ENCODE data around the gene NOS1. TPM values are rescaled to one million over a fixed set of nuclear protein-coding genes. Genes with fewer than 3 reads are reported as not detected.

Gene NOS1
- total RNA-seq, 4 donors from 2014 or later = 0.13 to 2.8 (median 0.73) TPM; not detected in 1

DNA sequence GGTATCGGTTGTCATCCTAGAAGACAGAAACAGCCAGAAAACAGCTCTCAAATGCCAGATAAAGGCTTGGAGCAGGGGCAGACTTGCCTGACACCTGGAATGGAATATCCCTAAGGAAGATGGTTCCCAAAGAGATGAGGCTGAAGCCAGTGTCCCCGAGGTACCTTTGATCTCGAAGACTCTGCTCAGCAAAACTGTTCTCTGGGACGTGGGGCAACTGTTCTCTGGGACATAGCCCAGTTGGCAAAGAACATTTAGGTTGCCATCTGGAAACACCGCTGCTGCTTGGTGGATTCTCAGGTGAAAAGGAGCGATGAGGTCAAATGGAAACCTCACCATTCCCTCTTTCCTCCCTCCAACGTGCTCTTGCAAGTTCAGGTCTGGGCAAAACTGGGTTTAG lies 143.3 kb downstream of the NOS1 start:
- H3K27ac ChIP-seq = no peak overlapping the region
- no peaks in the 10 kb centered on the region for H3K9me3 ChIP-seq
- WGBS, 2 donors = 81 to 83% methylated on average over 5 to 7 of the region's 7 CpGs
- H3K27me3 ChIP-seq = no peaks in the 10 kb centered on the region
- H3K4me1 ChIP-seq = no peaks in the 10 kb centered on the region
- TF ChIP-seq, protein P1, sequence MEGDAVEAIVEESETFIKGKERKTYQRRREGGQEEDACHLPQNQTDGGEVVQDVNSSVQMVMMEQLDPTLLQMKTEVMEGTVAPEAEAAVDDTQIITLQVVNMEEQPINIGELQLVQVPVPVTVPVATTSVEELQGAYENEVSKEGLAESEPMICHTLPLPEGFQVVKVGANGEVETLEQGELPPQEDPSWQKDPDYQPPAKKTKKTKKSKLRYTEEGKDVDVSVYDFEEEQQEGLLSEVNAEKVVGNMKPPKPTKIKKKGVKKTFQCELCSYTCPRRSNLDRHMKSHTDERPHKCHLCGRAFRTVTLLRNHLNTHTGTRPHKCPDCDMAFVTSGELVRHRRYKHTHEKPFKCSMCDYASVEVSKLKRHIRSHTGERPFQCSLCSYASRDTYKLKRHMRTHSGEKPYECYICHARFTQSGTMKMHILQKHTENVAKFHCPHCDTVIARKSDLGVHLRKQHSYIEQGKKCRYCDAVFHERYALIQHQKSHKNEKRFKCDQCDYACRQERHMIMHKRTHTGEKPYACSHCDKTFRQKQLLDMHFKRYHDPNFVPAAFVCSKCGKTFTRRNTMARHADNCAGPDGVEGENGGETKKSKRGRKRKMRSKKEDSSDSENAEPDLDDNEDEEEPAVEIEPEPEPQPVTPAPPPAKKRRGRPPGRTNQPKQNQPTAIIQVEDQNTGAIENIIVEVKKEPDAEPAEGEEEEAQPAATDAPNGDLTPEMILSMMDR (IDR thresholded peaks at IDR 0.05) = no peak
- TF ChIP-seq POLR2A (IDR thresholded peaks at IDR 0.05) = no peak
- DNase-seq = no peak
- intact Hi-C loops (cut with DNase I) = no loop called here
- no peak overlapping the region for H3K4me3 ChIP-seq (replicated peaks in 1 of 3)
- no peaks in the 10 kb centered on the region for H3K36me3 ChIP-seq

DNA sequence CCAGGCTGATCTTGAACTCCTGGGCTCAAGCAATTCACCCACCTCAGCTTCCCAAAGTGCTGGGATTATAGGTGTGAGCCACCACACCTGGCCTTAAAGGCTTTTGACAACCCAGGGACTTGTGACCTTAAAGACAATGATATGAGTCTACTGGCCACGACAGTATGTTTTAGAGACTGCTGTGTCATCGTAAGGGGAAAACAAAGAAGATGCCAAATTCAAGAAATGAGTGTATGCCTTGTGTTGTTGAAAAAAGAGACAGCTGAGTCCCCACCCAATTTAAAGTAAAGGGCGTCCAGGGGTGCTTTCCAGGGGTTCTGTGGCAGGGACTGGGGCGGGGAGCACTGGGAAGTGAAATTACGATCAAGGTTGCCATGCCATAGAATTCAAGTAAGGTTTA lies 144.7 kb downstream of the NOS1 start:
- WGBS, 2 donors = 85 to 87% methylated on average over 5 of the region's 5 CpGs
- Histone ChIP-seq H3K27me3 (no peaks in the 10 kb centered on the region), H3K27ac (no peak overlapping the region), H3K4me1 (no peaks in the 10 kb centered on the region), H3K36me3 (no peaks in the 10 kb centered on the region), H3K4me3 (replicated peaks in 1 of 3) (no peak overlapping the region), H3K9me3 (no peaks in the 10 kb centered on the region)
- no peak for DNase-seq
- no peak for TF ChIP-seq POLR2A (IDR thresholded peaks at IDR 0.05)
- TF ChIP-seq, protein P1 (IDR thresholded peaks at IDR 0.05) = no peak
- intact Hi-C loops (cut with DNase I) = no loop called here

- intact Hi-C loops (cut with DNase I) = no loop called here
- whole genome bisulfite sequencing, 2 donors = 74 to 81% methylated on average over 10 of the region's 10 CpGs
- DNase-seq = no peak
- TF ChIP-seq POLR2A (IDR thresholded peaks at IDR 0.05) = no peak
- TF ChIP-seq, protein P1 (IDR thresholded peaks at IDR 0.05) = no peak
- no peak overlapping the region for H3K4me3 ChIP-seq (replicated peaks in 1 of 3)
- H3K27me3 ChIP-seq = no peaks in the 10 kb centered on the region
- no peaks in the 10 kb centered on the region for H3K4me1 ChIP-seq
- no peaks in the 10 kb centered on the region for H3K9me3 ChIP-seq
- no peak overlapping the region for H3K27ac ChIP-seq
- no peaks in the 10 kb centered on the region for H3K36me3 ChIP-seq
Measured at GRCh38 chr12:117214797-117215196, 146.6 kb downstream of the NOS1 start.

- no peaks in the 10 kb centered on the region for H3K36me3 ChIP-seq
- H3K4me3 ChIP-seq (replicated peaks in 1 of 3) = no peak overlapping the region
- H3K4me1 ChIP-seq = no peaks in the 10 kb centered on the region
- no peak overlapping the region for H3K27ac ChIP-seq
- H3K9me3 ChIP-seq = no peaks in the 10 kb centered on the region
- no peaks in the 10 kb centered on the region for H3K27me3 ChIP-seq
- peak in 1 of 2 donors; percentile 20 for DNase-seq
- 25 to 38% methylated on average over 2 of the region's 2 CpGs for WGBS, 2 donors
- intact Hi-C loops (cut with DNase I) = no loop called here
- TF ChIP-seq POLR2A (IDR thresholded peaks at IDR 0.05) = no peak
- TF ChIP-seq, protein P1 (IDR thresholded peaks at IDR 0.05) = no peak
Measured at GRCh38 chr12:117213295-117213808, 148.1 kb downstream of the NOS1 start.

DNA sequence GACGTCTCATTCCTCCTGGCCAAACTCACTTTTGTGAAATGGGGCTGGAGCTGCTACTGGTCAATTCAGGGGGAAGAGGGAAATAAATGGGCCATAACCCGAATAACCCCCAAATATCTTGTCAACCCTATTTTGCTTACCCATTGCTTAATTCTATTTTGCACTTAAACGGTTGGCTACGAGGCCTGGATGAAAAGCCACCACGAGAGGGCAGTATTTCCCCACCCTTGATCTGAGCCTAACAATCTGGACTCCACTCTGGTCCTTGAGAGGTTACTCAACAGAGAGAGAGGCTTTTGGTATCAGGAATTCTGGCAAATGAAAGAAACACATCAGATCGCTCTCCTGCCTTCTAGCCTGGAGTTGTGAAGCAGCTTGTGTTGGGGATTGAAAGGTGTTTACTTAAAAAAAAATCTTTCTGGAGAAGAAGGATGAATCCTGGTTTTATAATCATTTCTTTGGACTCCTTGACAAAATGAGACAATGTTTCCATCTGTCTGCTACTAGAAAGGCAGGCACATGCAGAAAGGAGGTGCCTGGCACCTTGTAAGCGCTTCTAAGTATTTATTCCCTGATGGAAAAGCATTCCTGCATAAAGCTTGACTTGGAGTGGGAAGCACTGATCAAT lies 148.7 kb downstream of the NOS1 start:
- Histone ChIP-seq H3K4me3 (replicated peaks in 1 of 3) (no peak overlapping the region), H3K27ac (no peak overlapping the region), H3K27me3 (no peaks in the 10 kb centered on the region), H3K36me3 (no peaks in the 10 kb centered on the region), H3K4me1 (no peaks in the 10 kb centered on the region), H3K9me3 (no peaks in the 10 kb centered on the region)
- WGBS, 2 donors = 18 to 23% methylated on average over 7 of the region's 7 CpGs
- TF ChIP-seq, protein P1 (IDR thresholded peaks at IDR 0.05) = peak; percentile 70 to 92 (median 86)
- no peak for TF ChIP-seq POLR2A (IDR thresholded peaks at IDR 0.05)
- intact Hi-C loops (cut with DNase I) = no loop called here
- peak; percentile 83 to 86 for DNase-seq

All from thyroid gland (tissue), 4 donors.